ENCODE measurements around the gene ZNF195. TPM values are rescaled to one million over a fixed set of nuclear protein-coding genes. Genes with fewer than 3 reads are reported as not detected.
"Not testable (repeated sequence)": the region's sequence is repeated elsewhere in the genome, so short reads cannot be mapped to it uniquely, and the experiment has no call there.

Gene ZNF195
- total and polyA plus RNA-seq, 2 of the 8 experiments (the other 6 are each of a cell fraction or from before 2014, with no cell fraction given), result 23.9 to 88.6 TPM

DNA sequence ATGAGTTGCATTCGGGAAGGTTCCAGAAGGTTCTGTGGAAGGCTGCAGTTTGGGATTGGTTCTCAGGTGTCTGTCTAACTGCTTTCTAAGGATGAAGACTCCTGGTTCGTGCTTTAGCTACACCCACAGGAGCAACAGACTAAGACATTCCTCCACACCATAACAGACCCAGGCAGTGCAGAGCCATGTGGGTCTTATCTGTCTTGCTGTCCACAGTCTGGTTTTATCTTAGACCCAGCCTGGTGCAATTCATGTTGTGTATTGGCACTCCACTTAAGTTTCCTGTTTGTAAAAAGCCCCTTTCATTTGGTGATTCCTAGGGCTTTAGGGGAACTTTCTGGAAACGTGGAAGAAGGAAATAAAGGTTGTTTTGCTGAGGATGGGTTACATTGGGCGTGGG, 22.1 kb upstream of the ZNF195 start:
- H4K20me1 ChIP-seq (replicated peaks in 1 of 2; ENCODE audit: control insufficient read depth in 1 of 2, insufficient read depth in 2 of 2, low read length in 2 of 2); H4K5ac ChIP-seq (ENCODE audit: insufficient read length, low read depth, low read length); H2AK5ac ChIP-seq (ENCODE audit: low read depth, low read length); H3K27ac ChIP-seq (ENCODE audit: low read depth, low read length); FAIRE-seq; H3K56ac ChIP-seq (replicated peaks; ENCODE audit: insufficient read length, low read depth, low read length); H2AFZ ChIP-seq (ENCODE audit: low read length); H3K27me3 ChIP-seq (replicated peaks in 1 of 4; ENCODE audit: control insufficient read depth in 3 of 4, extremely low read depth in 1 of 4, insufficient read depth in 3 of 4, low read length in 3 of 4); H3K23me2 ChIP-seq (ENCODE audit: low read depth, low read length); H4K91ac ChIP-seq (replicated peaks; ENCODE audit: insufficient read length, low read length); H2BK5ac ChIP-seq (ENCODE audit: low read depth, low read length); H3K4me3 ChIP-seq (ENCODE audit: extremely low read depth in 1 of 4, insufficient read depth in 2 of 4, low read depth in 3 of 4, low read length in 4 of 4); H3K4me1 ChIP-seq (replicated peaks in 1 of 4; ENCODE audit: control insufficient read depth in 3 of 4, insufficient read depth in 4 of 4, low read length in 3 of 4); H4K8ac ChIP-seq (ENCODE audit: extremely low read depth, insufficient read depth, low read length); H3K4ac ChIP-seq (replicated peaks; ENCODE audit: insufficient read length, low read depth, low read length); H2BK15ac ChIP-seq (ENCODE audit: low read length); H2BK20ac ChIP-seq (ENCODE audit: low read length); H3K9me3 ChIP-seq (ENCODE audit: insufficient read depth in 2 of 2, low read depth in 1 of 2, low read length in 1 of 2); H3K9ac ChIP-seq (replicated peaks in 1 of 4; ENCODE audit: extremely low read depth in 1 of 4, low read depth in 3 of 4, low read length in 3 of 4); H3K18ac ChIP-seq (ENCODE audit: extremely low read depth, low read length); H3K79me1 ChIP-seq (ENCODE audit: low read depth, low read length); H3K14ac ChIP-seq (ENCODE audit: insufficient read length); H2BK12ac ChIP-seq (ENCODE audit: low read depth, low read length); H3K79me2 ChIP-seq (ENCODE audit: control insufficient read depth in 1 of 2, insufficient read depth in 2 of 2, low read length in 2 of 2); H2BK120ac ChIP-seq (replicated peaks; ENCODE audit: low read depth, low read length); DNase-seq (ENCODE audit: low read depth in 1 of 2, low spot score in 2 of 2); H3K23ac ChIP-seq (ENCODE audit: insufficient read length); H3K4me2 ChIP-seq (ENCODE audit: insufficient read depth in 1 of 2, low read depth in 2 of 2, low read length in 2 of 2): not testable (repeated sequence)
- H3K36me3 ChIP-seq (ENCODE audit: control insufficient read depth in 2 of 4, insufficient read depth in 4 of 4, low read length in 3 of 4), result peaks cover 5 to 61% (median 22%) of the 10 kb centered on the region in 4 experiments
- CTCF ChIA-PET (ENCODE audit: partially characterized antibody), result interaction anchor here (1.4 kb wide), 2 partner anchors 19 to 20 kb away, joined by 3 read pairs; no protein-coding TSS in a partner anchor
- POLR2A ChIA-PET (ENCODE audit: partially characterized antibody), result interaction anchor here (0.8 to 10.3 kb wide), 4 partner anchors 11 to 209 kb away, joined by 3 to 187 read pairs (median 3); partner anchors contain the start of gene ZNF195
- WGBS, 2 experiments (ENCODE audit: extremely low coverage in 1 of 2, insufficient coverage in 1 of 2, insufficient read length in 1 of 2, insufficient replicate concordance in 2 of 2, low coverage in 1 of 2, low lambda C conversion rate in 2 of 2, missing lambda C conversion rate in 1 of 2), result 90% methylated on average over 4 of the region's 4 CpGs; no CpG with 5 or more reads in 1 of the 2 experiments

DNA sequence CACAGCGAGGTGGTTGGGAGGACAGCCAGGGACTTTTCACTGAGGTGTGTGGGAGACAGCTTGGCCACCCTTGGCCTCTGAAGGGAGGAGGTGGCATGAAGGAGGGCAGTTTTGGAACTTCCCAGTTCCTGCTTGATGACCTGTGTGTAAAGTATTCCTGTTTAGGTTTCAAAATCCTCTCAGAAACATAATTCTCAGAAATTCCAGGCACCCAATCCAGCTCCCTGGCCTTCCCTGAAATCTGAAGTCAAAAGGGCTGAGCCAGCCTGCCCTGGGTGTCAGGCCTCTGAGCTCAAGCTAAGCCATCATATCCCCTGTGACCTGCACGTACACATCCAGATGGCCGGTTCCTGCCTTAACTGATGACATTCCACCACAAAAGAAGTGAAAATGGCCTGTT, 19.6 kb upstream of the ZNF195 start:
- not testable (repeated sequence) for H3K4ac ChIP-seq (replicated peaks; ENCODE audit: insufficient read length, low read depth, low read length); H3K14ac ChIP-seq (ENCODE audit: insufficient read length); FAIRE-seq

More for the DNA sequence above, 19.6 kb upstream of the ZNF195 start:
- H3K36me3 ChIP-seq (ENCODE audit: control insufficient read depth in 2 of 4, insufficient read depth in 4 of 4, low read length in 3 of 4), result peaks cover 5 to 68% (median 24%) of the 10 kb centered on the region in 4 experiments
- H3K4me3 ChIP-seq (ENCODE audit: extremely low read depth in 1 of 4, insufficient read depth in 2 of 4, low read depth in 3 of 4, low read length in 4 of 4); H2BK20ac ChIP-seq (ENCODE audit: low read length); H2AFZ ChIP-seq (ENCODE audit: low read length); H3K23ac ChIP-seq (ENCODE audit: insufficient read length); H2BK15ac ChIP-seq (ENCODE audit: low read length); H3K9ac ChIP-seq (replicated peaks in 1 of 4; ENCODE audit: extremely low read depth in 1 of 4, low read depth in 3 of 4, low read length in 3 of 4); H3K79me1 ChIP-seq (ENCODE audit: low read depth, low read length); H3K27me3 ChIP-seq (replicated peaks in 1 of 4; ENCODE audit: control insufficient read depth in 3 of 4, extremely low read depth in 1 of 4, insufficient read depth in 3 of 4, low read length in 3 of 4); H3K79me2 ChIP-seq (ENCODE audit: control insufficient read depth in 1 of 2, insufficient read depth in 2 of 2, low read length in 2 of 2); H2AK5ac ChIP-seq (ENCODE audit: low read depth, low read length); H3K27ac ChIP-seq (ENCODE audit: low read depth, low read length); H4K8ac ChIP-seq (ENCODE audit: extremely low read depth, insufficient read depth, low read length); H2BK120ac ChIP-seq (replicated peaks; ENCODE audit: low read depth, low read length); H4K20me1 ChIP-seq (replicated peaks in 1 of 2; ENCODE audit: control insufficient read depth in 1 of 2, insufficient read depth in 2 of 2, low read length in 2 of 2); H3K9me3 ChIP-seq (ENCODE audit: insufficient read depth in 2 of 2, low read depth in 1 of 2, low read length in 1 of 2); DNase-seq (ENCODE audit: low read depth in 1 of 2, low spot score in 2 of 2); H4K5ac ChIP-seq (ENCODE audit: insufficient read length, low read depth, low read length); CTCF ChIA-PET (ENCODE audit: partially characterized antibody); H2BK12ac ChIP-seq (ENCODE audit: low read depth, low read length); H3K23me2 ChIP-seq (ENCODE audit: low read depth, low read length); H3K18ac ChIP-seq (ENCODE audit: extremely low read depth, low read length); H4K91ac ChIP-seq (replicated peaks; ENCODE audit: insufficient read length, low read length); H3K4me1 ChIP-seq (replicated peaks in 1 of 4; ENCODE audit: control insufficient read depth in 3 of 4, insufficient read depth in 4 of 4, low read length in 3 of 4); H3K56ac ChIP-seq (replicated peaks; ENCODE audit: insufficient read length, low read depth, low read length); H3K4me2 ChIP-seq (ENCODE audit: insufficient read depth in 1 of 2, low read depth in 2 of 2, low read length in 2 of 2); H2BK5ac ChIP-seq (ENCODE audit: low read depth, low read length): not testable (repeated sequence)
- 61% methylated on average over 3 of the region's 3 CpGs; no CpG with 5 or more reads in 1 of the 2 experiments for WGBS, 2 experiments (ENCODE audit: extremely low coverage in 1 of 2, insufficient coverage in 1 of 2, insufficient read length in 1 of 2, insufficient replicate concordance in 2 of 2, low coverage in 1 of 2, low lambda C conversion rate in 2 of 2, missing lambda C conversion rate in 1 of 2)
- POLR2A ChIA-PET (ENCODE audit: partially characterized antibody), result interaction anchor here (1.0 to 10.3 kb wide), 4 partner anchors 8 to 27 kb away, joined by 3 to 187 read pairs (median 4); partner anchors contain the start of gene ZNF195

Measured in H1 (cell line).